Bronchial epithelial cell (primary cell): ENCODE data around the gene EMP2. TPM values are rescaled to one million over a fixed set of nuclear protein-coding genes. Genes with fewer than 3 reads are reported as not detected.

ENCODE experiments used
- DNase-seq: peaks from one replicate; pipeline ENCODE4 v3.0.0-alpha.2; 2010; ENCODE audit warnings: low read depth
- FAIRE-seq: peaks from 2 replicates; lab custom pipeline; 2011; peaks lifted over from hg19 to GRCh38; lab: Jason Lieb, UNC
- H3K27me3 ChIP-seq: 2 replicates; pipeline ENCODE4 v1.5.1; 2011; ENCODE audit warnings: low read length; ENCODE audit not compliant: control insufficient read depth, insufficient read depth
- H3K36me3 ChIP-seq: 2 replicates; pipeline ENCODE4 v1.5.1; 2011; ENCODE audit warnings: low read length; ENCODE audit not compliant: control insufficient read depth, insufficient read depth
- H3K4me3 ChIP-seq: 2 replicates; pipeline ENCODE4 v1.5.1; 2011; ENCODE audit warnings: mild to moderate bottlenecking, low read depth, low read length, control low read depth
- total RNA-seq: library from RNA; depleted of rRNA; stranded (reverse); fragments of >200 nt; gene quantifications from 2 replicates; pipeline ENCODE4 v1.2.1, GENCODE V29; 2014
- TF ChIP-seq, protein P1 (sequence below): IDR thresholded peaks from 2 replicates; pipeline ENCODE4 v1.5.1; 2011; ENCODE audit warnings: mild to moderate bottlenecking, moderate library complexity, low read length, control low read depth, inconsistent platforms; ENCODE audit not compliant: insufficient read depth, severe bottlenecking

Gene EMP2
- total RNA-seq, 1 donor from 2014 or later, result 15.5 TPM

DNA sequence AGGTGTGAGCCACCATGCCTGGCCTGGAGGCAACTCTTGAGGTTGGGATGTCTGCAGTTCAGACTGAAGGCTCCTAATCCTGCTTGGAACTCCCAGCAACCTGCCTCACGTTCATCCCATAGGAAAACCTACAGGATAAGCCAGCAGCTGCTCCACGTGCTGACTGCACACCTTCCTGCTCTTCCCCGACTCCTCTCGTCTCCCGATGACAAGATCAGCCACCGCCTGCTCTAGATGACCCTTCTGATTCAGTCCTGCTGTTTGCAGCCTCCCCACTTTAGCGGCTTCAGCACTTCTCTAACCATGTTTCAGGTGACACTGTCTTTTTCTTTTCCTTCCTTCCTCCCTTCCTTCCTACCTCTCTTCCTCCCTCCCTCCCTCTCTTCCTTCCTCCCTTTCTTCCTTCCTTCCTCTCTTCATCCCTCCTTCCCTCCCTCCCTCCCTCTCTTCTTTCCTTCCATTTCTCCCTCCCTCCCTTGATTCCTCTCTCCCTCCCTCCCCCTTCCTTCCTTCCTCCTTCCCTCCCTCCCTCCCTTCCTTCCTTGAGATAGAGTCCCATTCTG lies 61.8 kb downstream of the EMP2 start:
- DNase-seq, result no peak
- Histone ChIP-seq H3K27me3 (no peaks in the 10 kb centered on the region), H3K36me3 (no peaks in the 10 kb centered on the region), H3K4me3 (no peak overlapping the region)
- no peak for FAIRE-seq
- TF ChIP-seq, protein P1, sequence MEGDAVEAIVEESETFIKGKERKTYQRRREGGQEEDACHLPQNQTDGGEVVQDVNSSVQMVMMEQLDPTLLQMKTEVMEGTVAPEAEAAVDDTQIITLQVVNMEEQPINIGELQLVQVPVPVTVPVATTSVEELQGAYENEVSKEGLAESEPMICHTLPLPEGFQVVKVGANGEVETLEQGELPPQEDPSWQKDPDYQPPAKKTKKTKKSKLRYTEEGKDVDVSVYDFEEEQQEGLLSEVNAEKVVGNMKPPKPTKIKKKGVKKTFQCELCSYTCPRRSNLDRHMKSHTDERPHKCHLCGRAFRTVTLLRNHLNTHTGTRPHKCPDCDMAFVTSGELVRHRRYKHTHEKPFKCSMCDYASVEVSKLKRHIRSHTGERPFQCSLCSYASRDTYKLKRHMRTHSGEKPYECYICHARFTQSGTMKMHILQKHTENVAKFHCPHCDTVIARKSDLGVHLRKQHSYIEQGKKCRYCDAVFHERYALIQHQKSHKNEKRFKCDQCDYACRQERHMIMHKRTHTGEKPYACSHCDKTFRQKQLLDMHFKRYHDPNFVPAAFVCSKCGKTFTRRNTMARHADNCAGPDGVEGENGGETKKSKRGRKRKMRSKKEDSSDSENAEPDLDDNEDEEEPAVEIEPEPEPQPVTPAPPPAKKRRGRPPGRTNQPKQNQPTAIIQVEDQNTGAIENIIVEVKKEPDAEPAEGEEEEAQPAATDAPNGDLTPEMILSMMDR, result no peak

DNA sequence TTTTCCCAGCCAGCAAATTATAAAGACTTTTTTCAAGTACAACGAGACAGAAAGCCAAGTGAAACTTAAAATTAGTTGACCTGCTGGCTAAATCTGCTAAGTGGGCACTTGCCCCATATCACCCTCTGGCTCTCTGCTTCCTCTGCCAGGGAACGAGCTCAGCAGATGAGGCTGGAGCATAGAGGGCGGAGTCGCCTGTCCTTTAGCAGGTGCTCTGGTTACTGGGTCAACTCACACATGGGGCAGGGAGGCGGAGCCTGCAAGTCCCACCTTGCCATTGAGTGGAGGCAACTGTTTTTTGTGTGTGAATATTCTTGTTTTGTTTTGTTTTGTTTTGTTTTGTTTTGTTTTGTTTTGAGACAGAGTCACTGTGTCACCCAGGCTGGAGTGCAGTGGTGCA lies 62.5 kb downstream of the EMP2 start:
- TF ChIP-seq, protein P1, result no peak
- Histone ChIP-seq H3K4me3 (no peak overlapping the region), H3K27me3 (no peaks in the 10 kb centered on the region), H3K36me3 (no peaks in the 10 kb centered on the region)
- FAIRE-seq (no peak), DNase-seq (no peak)

GRCh38 chr16:10514369-10515055 lies 65.9 kb downstream of the EMP2 start:
- no peaks in the 10 kb centered on the region for H3K36me3 ChIP-seq
- TF ChIP-seq, protein P1, result peak; percentile 59
- DNase-seq, result peak; percentile 71
- H3K27me3 ChIP-seq, result no peaks in the 10 kb centered on the region
- no peak overlapping the region for H3K4me3 ChIP-seq
- FAIRE-seq, result no peak

GRCh38 chr16:10511829-10512228 lies 68.6 kb downstream of the EMP2 start:
- H3K36me3 ChIP-seq, result no peaks in the 10 kb centered on the region
- TF ChIP-seq, protein P1, result no peak
- FAIRE-seq (no peak), DNase-seq (peak; percentile 38)
- no peak overlapping the region for H3K4me3 ChIP-seq
- no peaks in the 10 kb centered on the region for H3K27me3 ChIP-seq

DNA sequence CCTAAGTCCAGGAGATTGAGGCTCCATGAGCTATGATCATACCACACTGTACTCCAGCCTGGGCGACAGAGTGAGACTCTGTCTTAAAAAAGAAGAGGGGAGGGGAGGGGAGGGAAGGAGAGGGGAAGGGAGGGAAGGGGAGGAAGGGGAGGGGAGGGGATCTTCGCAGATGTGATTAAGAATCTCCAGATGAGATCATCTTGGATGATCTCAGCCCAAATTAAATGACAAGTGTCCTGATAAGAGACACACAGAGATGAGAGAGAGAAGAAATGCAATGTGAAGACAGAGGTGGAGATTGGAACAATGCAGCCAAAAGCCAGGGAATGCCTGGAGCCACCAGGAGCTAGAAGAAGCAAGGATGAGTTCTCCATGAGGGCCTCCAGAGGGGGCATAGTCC lies 70.1 kb downstream of the EMP2 start:
- no peak for FAIRE-seq
- TF ChIP-seq, protein P1, result no peak
- H3K36me3 ChIP-seq, result no peaks in the 10 kb centered on the region
- no peak for DNase-seq
- no peak overlapping the region for H3K4me3 ChIP-seq
- H3K27me3 ChIP-seq, result no peaks in the 10 kb centered on the region
